Adrenal gland (tissue), 12 donors: ENCODE data around the gene P2RY8. TPM values are rescaled to one million over a fixed set of nuclear protein-coding genes. Genes with fewer than 3 reads are reported as not detected.
"Not testable (repeated sequence)": the region's sequence is repeated elsewhere in the genome, so short reads cannot be mapped to it uniquely, and the experiment has no call there.

Experiments
- DNase-seq, 7 donors: peaks; one replicate each; pipeline ENCODE4 v3.0.0-alpha.2; 2019 to 2020
- H3K27ac ChIP-seq, 5 donors: fragments of 200-600 bp; sonication (generic) in 4 of 5; 1 replicate in 3 of 5; 2 replicates in 2 of 5; pipeline versions ENCODE4 v1.5.1 to v1.8.0; 2016 to 2020; ENCODE audit warnings: mild to moderate bottlenecking in 1 of 5
- H3K27me3 ChIP-seq: fragments of 200-600 bp; 2 replicates; pipeline ENCODE4 v1.8.0; 2021
- H3K36me3 ChIP-seq, 2 donors: fragments of 200-600 bp; replicated peaks in 1 of 2; 1 replicate in 1 of 2; 2 replicates in 1 of 2; pipeline versions ENCODE4 v1.5.1 to v1.8.0; 2018 to 2022
- H3K4me1 ChIP-seq, 2 donors: fragments of 200-600 bp; replicated peaks in 1 of 2; 1 replicate in 1 of 2; 2 replicates in 1 of 2; pipeline versions ENCODE4 v1.5.1 to v1.8.0; 2018 to 2021
- H3K4me3 ChIP-seq, 4 donors: fragments of 200-600 bp; sonication (generic) in 3 of 4; one replicate each; pipeline ENCODE4 v1.5.1; 2016 to 2018
- H3K9me3 ChIP-seq, 3 donors: fragments of 200-600 bp; sonication (generic) in 1 of 3; replicated peaks in 1 of 3; 1 replicate in 2 of 3; 2 replicates in 1 of 3; pipeline versions ENCODE4 v1.5.1 to v1.8.0; 2016 to 2021
- POLR2A ChIP-seq, 2 donors: fragments of 450-650 bp; IDR thresholded peaks; one replicate each; pipeline ENCODE4 v1.6.1; 2017; ENCODE audit warnings: antibody characterized with exemption in 2 of 2, mild to moderate bottlenecking in 2 of 2, moderate library complexity in 1 of 2
- WGBS, 4 donors: extraction: QIAGEN DNeasy Blood & Tissue Kit in 2 of 4; methylation state at CpG; one replicate each; pipeline versions ENCODE4 v1.1.5 to v1.1.7; 2013 to 2017; 5-methylcytosine and 5-hydroxymethylcytosine counted together
- intact Hi-C, 2 donors: fragments of 100-400 bp; cut with DNase I; formaldehyde crosslinking; loops; one replicate each; pipeline versions ENCODE4 v1.14.1 to v1.15.0; 2022 to 2023
- polyA plus RNA-seq, 3 donors: library from polyadenylated mRNA; stranded (reverse); fragments of 200-250 nt in 2 of 3; fragments of 350-450 nt in 1 of 3; fragmentation: Illumina TruSeq in 1 of 3; extraction: RNeasy Lipid Tissue Mini Kit (QIAGEN cat#74804) in 1 of 3; gene quantifications; one replicate each; pipeline ENCODE4 v1.2.3, GENCODE V29; 2013 to 2014
- total RNA-seq, 9 donors: library from RNA; depleted of rRNA in 4 of 9; stranded (reverse); fragments of >200 nt in 4 of 9; fragments of 120-200 nt in 1 of 9; fragmentation: NEBNext Ultra II Directional in 1 of 9; extraction: Animal tissue kit (Norgen Biotek cat#: 25700) in 1 of 9; gene quantifications; one replicate each; pipeline versions ENCODE4 v1.1.0 to v1.2.4, GENCODE V29; 2013 to 2023
- TF ChIP-seq, protein P1 (sequence below), 6 experiments: fragments of 450-650 bp in 4 of 6; fragments of 200-600 bp in 2 of 6; sonication (generic) in 1 of 6; IDR thresholded peaks; 1 replicate in 5 of 6; 2 replicates in 1 of 6; pipeline versions ENCODE4 v1.5.1 to v1.8.0; 2016 to 2021; ENCODE audit warnings: antibody characterized with exemption in 6 of 6, mild to moderate bottlenecking in 2 of 6, moderate library complexity in 1 of 6
- donor health status: healthy with polysubstance abuse.
- donor health status: Bipolar disorder and iron deficiency.
- donor health status: DM: yes; HTN: yes; CAD: no.
- donor health status: DM: no; HTN: no; CAD: no.
- donor health status: DM: no; HTN: no; CAD: no.
- donor health status: DM: yes; HTN: yes; CAD: no.

Gene P2RY8
- total and polyA plus RNA-seq, 12 donors, result 1.9 to 13.4 (median 6.0) TPM

DNA sequence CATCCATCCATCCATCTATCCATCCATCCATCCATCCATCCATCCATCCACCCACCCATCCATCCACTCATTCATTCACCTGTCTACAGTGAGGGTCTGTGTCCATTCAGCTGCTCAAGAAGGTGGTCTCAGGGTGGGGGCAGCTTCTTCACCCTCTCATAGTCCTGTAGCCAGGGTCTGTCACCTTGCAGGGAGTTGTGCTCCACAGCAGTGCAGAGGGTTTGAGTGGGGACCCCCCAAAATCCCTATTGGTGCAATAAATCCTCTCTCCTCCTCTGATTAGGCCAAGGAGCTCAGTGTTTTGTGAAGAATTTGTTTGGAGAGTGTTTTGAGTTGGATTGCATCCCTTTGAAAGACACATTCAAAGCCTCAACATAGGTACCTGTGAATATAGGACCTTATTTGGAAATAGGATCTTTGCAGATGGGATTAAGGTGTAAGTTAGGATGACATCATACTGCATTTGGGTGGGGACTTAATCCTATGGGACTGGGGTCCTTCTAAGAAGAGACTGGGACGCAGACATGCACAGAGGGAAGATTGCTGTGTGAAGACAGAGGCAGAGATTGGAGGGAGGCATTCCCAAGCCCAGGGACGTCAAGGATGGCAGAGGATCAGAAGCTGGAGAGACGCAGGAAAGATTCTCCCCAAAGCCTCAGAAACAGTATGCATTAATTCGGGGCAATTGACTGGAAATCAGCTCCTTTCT lies 12.0 kb downstream of the P2RY8 start:
- H3K27me3 ChIP-seq, result no peaks in the 10 kb centered on the region
- DNase-seq, result peak in 2 of 7 donors; percentile 4 to 20
- H3K27ac ChIP-seq, result no peak overlapping the region
- H3K9me3 ChIP-seq, result no peaks in the 10 kb centered on the region
- no peaks in the 10 kb centered on the region for H3K4me1 ChIP-seq
- no peak for TF ChIP-seq POLR2A (IDR thresholded peaks at IDR 0.05)
- TF ChIP-seq, protein P1, sequence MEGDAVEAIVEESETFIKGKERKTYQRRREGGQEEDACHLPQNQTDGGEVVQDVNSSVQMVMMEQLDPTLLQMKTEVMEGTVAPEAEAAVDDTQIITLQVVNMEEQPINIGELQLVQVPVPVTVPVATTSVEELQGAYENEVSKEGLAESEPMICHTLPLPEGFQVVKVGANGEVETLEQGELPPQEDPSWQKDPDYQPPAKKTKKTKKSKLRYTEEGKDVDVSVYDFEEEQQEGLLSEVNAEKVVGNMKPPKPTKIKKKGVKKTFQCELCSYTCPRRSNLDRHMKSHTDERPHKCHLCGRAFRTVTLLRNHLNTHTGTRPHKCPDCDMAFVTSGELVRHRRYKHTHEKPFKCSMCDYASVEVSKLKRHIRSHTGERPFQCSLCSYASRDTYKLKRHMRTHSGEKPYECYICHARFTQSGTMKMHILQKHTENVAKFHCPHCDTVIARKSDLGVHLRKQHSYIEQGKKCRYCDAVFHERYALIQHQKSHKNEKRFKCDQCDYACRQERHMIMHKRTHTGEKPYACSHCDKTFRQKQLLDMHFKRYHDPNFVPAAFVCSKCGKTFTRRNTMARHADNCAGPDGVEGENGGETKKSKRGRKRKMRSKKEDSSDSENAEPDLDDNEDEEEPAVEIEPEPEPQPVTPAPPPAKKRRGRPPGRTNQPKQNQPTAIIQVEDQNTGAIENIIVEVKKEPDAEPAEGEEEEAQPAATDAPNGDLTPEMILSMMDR (IDR thresholded peaks at IDR 0.05), result no peak
- 76 to 91% (median 82%) methylated on average over 4 of the region's 4 CpGs for WGBS, 4 donors
- H3K4me3 ChIP-seq, result no peak overlapping the region
- intact Hi-C loops, result no loop called here
- H3K36me3 ChIP-seq, result no peaks in the 10 kb centered on the region

- WGBS, 4 donors, result 68 to 84% (median 70%) methylated on average over 4 of the region's 4 CpGs
- H3K4me3 ChIP-seq, H3K9me3 ChIP-seq, H3K27ac ChIP-seq, H3K36me3 ChIP-seq, H3K4me1 ChIP-seq, H3K27me3 ChIP-seq, intact Hi-C loops, DNase-seq: not testable (repeated sequence)
Observed at GRCh38 chrX:1522905-1523304, 14.1 kb downstream of the P2RY8 start.

GRCh38 chrX:1521459-1521956 lies 15.5 kb downstream of the P2RY8 start:
- DNase-seq, result peak in 1 of 7 donors; percentile 21
- no peak overlapping the region for H3K4me3 ChIP-seq
- intact Hi-C loops, result no loop called here
- TF ChIP-seq, protein P1 (IDR thresholded peaks at IDR 0.05), result no peak
- no peak for TF ChIP-seq POLR2A (IDR thresholded peaks at IDR 0.05)
- H3K27ac ChIP-seq, result peak overlapping the region in 1 of 5 donors; percentile 34
- no peaks in the 10 kb centered on the region for H3K36me3 ChIP-seq
- H3K27me3 ChIP-seq, result no peaks in the 10 kb centered on the region
- 60 to 65% (median 63%) methylated on average over 12 to 13 of the region's 13 CpGs for WGBS, 4 donors
- H3K4me1 ChIP-seq, result no peaks in the 10 kb centered on the region
- H3K9me3 ChIP-seq, result no peaks in the 10 kb centered on the region

DNA sequence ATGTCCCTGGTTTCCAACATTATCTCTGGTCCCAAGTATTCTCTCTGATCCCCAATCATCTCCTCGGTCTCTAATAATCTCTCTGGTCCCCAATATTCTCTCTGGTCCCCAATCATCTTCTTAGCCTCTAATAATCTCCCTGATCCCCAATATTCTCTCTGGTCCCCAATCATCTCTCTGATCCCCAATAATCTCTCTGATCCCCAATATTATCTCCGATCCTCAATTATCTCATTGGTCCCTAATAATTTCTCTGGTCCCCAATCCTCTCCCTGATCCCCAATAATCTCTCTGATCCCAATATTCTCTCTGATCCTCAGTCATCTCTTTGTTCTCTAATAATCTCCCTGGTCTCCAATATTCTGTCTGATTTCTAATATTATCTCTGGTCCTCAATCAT lies 16.6 kb downstream of the P2RY8 start:
- H3K27ac ChIP-seq, result no peak overlapping the region
- intact Hi-C loops, result no loop called here
- 70 to 92% (median 88%) methylated on average over 2 of the region's 2 CpGs for WGBS, 4 donors
- no peak for DNase-seq
- no peaks in the 10 kb centered on the region for H3K4me1 ChIP-seq
- H3K36me3 ChIP-seq, result no peaks in the 10 kb centered on the region
- H3K27me3 ChIP-seq, result no peaks in the 10 kb centered on the region
- H3K9me3 ChIP-seq, result no peaks in the 10 kb centered on the region
- TF ChIP-seq, protein P1 (IDR thresholded peaks at IDR 0.05), result no peak
- TF ChIP-seq POLR2A (IDR thresholded peaks at IDR 0.05), result no peak
- H3K4me3 ChIP-seq, result no peak overlapping the region

- no peak for DNase-seq
- Histone ChIP-seq H3K36me3 (no peaks in the 10 kb centered on the region), H3K27me3 (no peaks in the 10 kb centered on the region), H3K9me3 (no peaks in the 10 kb centered on the region), H3K27ac (no peak overlapping the region), H3K4me3 (no peak overlapping the region), H3K4me1 (no peaks in the 10 kb centered on the region)
- WGBS, 4 donors, result 93 to 97% (median 96%) methylated on average over 2 of the region's 2 CpGs
- no peak for TF ChIP-seq POLR2A (IDR thresholded peaks at IDR 0.05)
- TF ChIP-seq, protein P1 (IDR thresholded peaks at IDR 0.05), result no peak
- intact Hi-C loops, result no loop called here
Observed at GRCh38 chrX:1519022-1519497, 17.9 kb downstream of the P2RY8 start.
